ENCODE results near the gene ST6GALNAC1. TPM values are rescaled to one million over a fixed set of nuclear protein-coding genes. Genes with fewer than 3 reads are reported as not detected.
A peak's percentile ranks its signal among the peaks of the same experiment; 100 is the strongest.

The ST6GALNAC1 gene
- total and polyA plus RNA-seq, 10 of the 15 experiments (the other 5 are each of a cell fraction or from before 2014, with no cell fraction given): 0.08 TPM; not detected in 9

GRCh38 chr17:76631821-76632565, 11.6 kb downstream of the ST6GALNAC1 start:
- FAIRE-seq (no peak), ATAC-seq (peak; percentile 54; the same call in 2 of the 3 replicates), DNase-seq (ENCODE audit: low read depth, low spot score) (no peak)
- Histone ChIP-seq H3K79me2 (ENCODE audit: control insufficient read depth, insufficient read depth, low read length) (no peaks in the 10 kb centered on the region), H3K4me1 (ENCODE audit: control insufficient read depth, insufficient read depth, low read length) (no peaks in the 10 kb centered on the region), H3K9ac (ENCODE audit: control insufficient read depth, insufficient read depth, low read length) (no peak overlapping the region), H3K27ac (ENCODE audit: control insufficient read depth, insufficient read depth) (no peak overlapping the region), H4K20me1 (ENCODE audit: control insufficient read depth, insufficient read depth) (no peaks in the 10 kb centered on the region), H3K36me3 (ENCODE audit: control insufficient read depth in 2 of 2, insufficient read depth in 2 of 2, low read length in 1 of 2) (no peaks in the 10 kb centered on the region), H3K4me3 (no peak overlapping the region), H3K27me3 (replicated peaks in 1 of 2; ENCODE audit: control insufficient read depth in 2 of 2, insufficient read depth in 2 of 2, low read length in 1 of 2) (peaks cover 2 to 3% of the 10 kb centered on the region in 2 experiments; a peak in 2 of 4 replicates), H3K9me3 (replicated peaks; ENCODE audit: control insufficient read depth, insufficient read depth, low read length) (no peaks in the 10 kb centered on the region), H3K4me2 (ENCODE audit: control insufficient read depth, insufficient read depth) (no peak overlapping the region), H2AFZ (ENCODE audit: control insufficient read depth, low read depth, low read length) (no peak overlapping the region)
- ChIA-PET POLR2A (no interaction called here), SMC1A (ENCODE audit: uncharacterized antibody, unreplicated experiment) (no interaction called here), RAD21 (ENCODE audit: unreplicated experiment) (interaction anchor here (0.6 kb wide), 1 partner anchor 11 kb away, joined by 3 read pairs; no protein-coding TSS in a partner anchor), CTCF (interaction anchor here (1.7 kb wide), 1 partner anchor 9 kb away, joined by 5 read pairs; no protein-coding TSS in a partner anchor)
- in situ Hi-C loops (cut with MboI) (no loop called here), intact Hi-C loops (cut with micrococcal nuclease; ENCODE audit: unreplicated experiment) (no loop called here)
- TF ChIP-seq EGR1 (IDR thresholded peaks at IDR 0.05; ENCODE audit: borderline replicate concordance in 1 of 2, low read depth in 2 of 2, low read length in 2 of 2) (no peak), SMAD5 (IDR thresholded peaks at IDR 0.05; ENCODE audit: low read depth) (no peak), EED (IDR thresholded peaks at IDR 0.05; ENCODE audit: low read depth) (no peak), SREBF2 (IDR thresholded peaks at IDR 0.05; ENCODE audit: low read length) (no peak)
- WGBS (ENCODE audit: insufficient coverage, insufficient replicate concordance, low lambda C conversion rate, missing lambda C conversion rate): 46% methylated on average over 10 of the region's 10 CpGs
- no TSS peak for BruUV-seq (replicated peaks)

GRCh38 chr17:76630151-76630550, 13.4 kb downstream of the ST6GALNAC1 start:
- BruUV-seq (replicated peaks): no TSS peak
- in situ Hi-C loops (cut with MboI) (no loop called here), intact Hi-C loops (cut with micrococcal nuclease; ENCODE audit: unreplicated experiment) (no loop called here)
- no peak overlapping the region for H3K27ac ChIP-seq (ENCODE audit: control insufficient read depth, insufficient read depth)
- ChIA-PET SMC1A (ENCODE audit: uncharacterized antibody, unreplicated experiment) (interaction anchor here (0.6 to 0.7 kb wide), 3 partner anchors 40 to 1911 kb away, joined by 3 to 4 read pairs (median 3); no protein-coding TSS in a partner anchor), POLR2A (no interaction called here), CTCF (interaction anchor here (0.6 to 1.1 kb wide), 2 partner anchors 72 to 358 kb away, joined by 4 to 5 read pairs; no protein-coding TSS in a partner anchor), RAD21 (ENCODE audit: unreplicated experiment) (no interaction called here)
- H3K36me3 ChIP-seq (ENCODE audit: control insufficient read depth in 2 of 2, insufficient read depth in 2 of 2, low read length in 1 of 2): no peaks in the 10 kb centered on the region
- WGBS (ENCODE audit: insufficient coverage, insufficient replicate concordance, low lambda C conversion rate, missing lambda C conversion rate): 33% methylated on average over 6 of the region's 6 CpGs
- H3K4me3 ChIP-seq: no peak overlapping the region
- no peaks in the 10 kb centered on the region for H3K4me1 ChIP-seq (ENCODE audit: control insufficient read depth, insufficient read depth, low read length)
- no peak for ATAC-seq
- H2AFZ ChIP-seq (ENCODE audit: control insufficient read depth, low read depth, low read length): no peak overlapping the region
- DNase-seq (ENCODE audit: low read depth, low spot score): no peak
- no peaks in the 10 kb centered on the region for H3K9me3 ChIP-seq (replicated peaks; ENCODE audit: control insufficient read depth, insufficient read depth, low read length)
- no peak for FAIRE-seq
- H3K79me2 ChIP-seq (ENCODE audit: control insufficient read depth, insufficient read depth, low read length): no peaks in the 10 kb centered on the region
- H4K20me1 ChIP-seq (ENCODE audit: control insufficient read depth, insufficient read depth): no peaks in the 10 kb centered on the region
- H3K9ac ChIP-seq (ENCODE audit: control insufficient read depth, insufficient read depth, low read length): no peak overlapping the region
- H3K27me3 ChIP-seq (replicated peaks in 1 of 2; ENCODE audit: control insufficient read depth in 2 of 2, insufficient read depth in 2 of 2, low read length in 1 of 2): peaks cover 3 to 5% of the 10 kb centered on the region in 2 experiments; a peak in 3 of 4 replicates
- no peak overlapping the region for H3K4me2 ChIP-seq (ENCODE audit: control insufficient read depth, insufficient read depth)
- TF ChIP-seq CHD1 (IDR thresholded peaks at IDR 0.05; ENCODE audit: low read depth, low read length) (no peak), ZNF687 (IDR thresholded peaks at IDR 0.05) (no peak), DPF2 (IDR thresholded peaks at IDR 0.05) (no peak), ZBTB33 (IDR thresholded peaks at IDR 0.05) (no peak), SREBF2 (IDR thresholded peaks at IDR 0.05; ENCODE audit: low read length) (no peak), ZSCAN29 (IDR thresholded peaks at IDR 0.05) (no peak)
